Measurements from ENCODE around the gene C10orf67. TPM values are rescaled to one million over a fixed set of nuclear protein-coding genes. Genes with fewer than 3 reads are reported as not detected.

C10orf67 gene
- total RNA-seq, result 0.33 TPM in 1 of 2 replicates, not detected in the other

GRCh38 chr10:23344241-23344841 is at the start of gene C10orf67:
Gene C10orf67, minus strand, starts transcription at chr10:23344797. Its CDS starts 23 bp downstream, at chr10:23344774.

GRCh38 chr10:23191764-23192711 is 152.6 kb downstream of the C10orf67 start, which contains the start of gene PTF1A:
Gene PTF1A, plus strand, starts transcription at chr10:23192312. Its CDS starts 219 bp downstream, at chr10:23192531.

Small RNA genes lying within 50 kb of the gene (small RNA-seq; reads per million reads assigned to genes)
- gene MIR1254-2, result not detected
- 0.12 reads per million for gene RF00561

Other genes starting within 250 kb of the C10orf67 start
- gene MSRB2, start 249.2 kb downstream of the C10orf67 start, total RNA-seq, result 7.5 and 9.0 TPM in 2 replicates
- 0.79 TPM in 1 of 2 replicates, not detected in the other for gene PTF1A, start 152.5 kb downstream of the C10orf67 start, total RNA-seq
- 10.6 and 25.2 TPM in 2 replicates for gene OTUD1, start 94.3 kb upstream of the C10orf67 start, total RNA-seq